Prostate gland (tissue), 2 donors: Measurements from ENCODE around the gene UGT8.

ENCODE experiments used
- CTCF ChIP-seq, 4 experiments: fragments of 200-600 bp in 2 of 4; fragments of 450-650 bp in 2 of 4; sonication (generic) in 2 of 4; IDR thresholded peaks; 1 replicate in 3 of 4; 2 replicates in 1 of 4; pipeline ENCODE4 v1.5.1; 2016 to 2019; ENCODE audit warnings: antibody characterized with exemption in 4 of 4, mild to moderate bottlenecking in 2 of 4, moderate library complexity in 2 of 4
- POLR2A ChIP-seq: fragments of 450-650 bp; IDR thresholded peaks from one replicate; pipeline ENCODE4 v1.6.1; 2016; ENCODE audit warnings: antibody characterized with exemption, mild to moderate bottlenecking

- TF ChIP-seq CTCF (IDR thresholded peaks at IDR 0.05) (no peak), POLR2A (no peak)
Measured at GRCh38 chr4:114607056-114607455, 8.4 kb downstream of the UGT8 start.
